GM10847 (cell line): ENCODE measurements around the gene ACSS1.

Source experiments
- POLR2A ChIP-seq: IDR thresholded peaks from 2 replicates; pipeline ENCODE4 v1.6.1; 2011; ENCODE audit not compliant: insufficient read length; ENCODE audit errors: extremely low read depth

ACSS1 gene

DNA sequence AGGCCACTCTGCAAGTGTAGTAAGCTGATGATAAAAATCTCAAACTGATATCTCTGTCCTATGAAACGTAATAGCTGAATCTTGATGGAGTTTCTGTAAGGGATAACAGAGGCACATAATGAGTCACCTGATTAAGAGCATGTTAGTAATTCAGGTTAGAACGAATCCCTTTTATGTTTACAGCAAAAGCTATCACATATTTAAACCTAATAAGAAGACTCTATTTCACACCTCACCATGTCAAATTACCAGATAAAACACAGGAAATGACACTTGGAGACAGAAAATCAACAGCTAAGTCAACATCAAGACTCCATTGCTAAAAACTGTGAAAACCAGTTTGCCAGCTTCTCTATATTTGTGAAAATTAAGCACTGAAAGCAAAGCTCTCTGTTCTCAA lies 97.1 kb downstream of the ACSS1 start:
- no peak for TF ChIP-seq POLR2A

DNA sequence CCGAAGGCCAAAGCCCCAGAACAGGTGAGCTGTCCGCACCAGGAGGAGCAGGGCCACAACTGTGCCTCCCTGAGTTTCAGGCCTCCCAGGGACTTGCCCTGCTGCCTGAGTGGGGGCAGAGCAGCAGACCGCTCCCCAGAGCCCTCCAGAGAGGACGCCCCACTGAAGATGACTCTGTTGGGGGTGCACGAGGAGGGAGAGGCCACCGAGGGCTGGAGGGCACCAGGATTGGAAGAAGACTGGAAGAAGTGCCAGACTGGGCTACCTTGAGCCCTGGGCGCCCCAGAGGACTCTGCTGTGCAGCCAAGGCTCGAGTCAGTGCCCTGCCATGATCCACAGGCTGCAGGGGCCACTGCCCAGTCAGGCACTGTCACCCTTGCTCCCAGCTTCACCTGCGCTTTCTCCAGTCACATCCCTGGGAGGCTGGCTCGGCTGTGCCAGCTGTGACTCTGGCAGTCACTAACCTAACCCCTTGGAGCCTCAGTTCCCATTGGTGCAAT lies 97.6 kb downstream of the ACSS1 start:
- no peak for TF ChIP-seq POLR2A

DNA sequence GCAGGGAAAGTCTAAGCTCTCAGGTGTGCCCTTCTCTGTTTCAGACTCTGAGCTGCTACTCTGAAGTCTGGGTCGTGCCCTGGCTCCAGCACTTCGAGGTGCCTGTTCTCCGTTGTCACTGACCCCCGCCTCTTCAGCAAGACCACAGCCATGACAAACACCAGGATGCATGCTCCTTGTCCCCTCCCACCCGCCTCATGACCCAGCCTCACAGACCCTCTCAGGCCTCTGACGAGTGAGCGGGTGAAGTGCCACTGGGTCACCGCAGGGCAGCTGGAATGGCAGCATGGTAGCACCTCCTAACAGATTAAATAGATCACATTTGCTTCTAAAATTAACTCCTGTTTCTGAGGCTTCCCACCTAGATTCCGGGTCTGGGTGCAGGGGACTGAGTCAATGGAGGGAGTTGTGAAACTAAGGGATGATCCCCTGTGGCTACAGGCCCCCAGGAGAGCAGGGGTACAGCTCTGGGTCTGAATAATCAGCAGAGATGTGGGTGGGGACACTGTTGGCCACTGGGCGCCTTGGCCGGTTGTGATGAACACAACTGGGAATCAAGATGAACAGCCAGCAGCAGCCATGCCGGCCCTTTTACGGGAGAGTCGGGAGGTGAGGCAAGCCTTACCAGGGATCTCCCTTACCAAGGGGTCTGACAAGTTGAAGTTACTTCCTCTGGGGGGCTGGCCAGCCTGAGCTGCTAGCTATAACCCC lies 98.2 kb downstream of the ACSS1 start:
- TF ChIP-seq POLR2A: no peak

DNA sequence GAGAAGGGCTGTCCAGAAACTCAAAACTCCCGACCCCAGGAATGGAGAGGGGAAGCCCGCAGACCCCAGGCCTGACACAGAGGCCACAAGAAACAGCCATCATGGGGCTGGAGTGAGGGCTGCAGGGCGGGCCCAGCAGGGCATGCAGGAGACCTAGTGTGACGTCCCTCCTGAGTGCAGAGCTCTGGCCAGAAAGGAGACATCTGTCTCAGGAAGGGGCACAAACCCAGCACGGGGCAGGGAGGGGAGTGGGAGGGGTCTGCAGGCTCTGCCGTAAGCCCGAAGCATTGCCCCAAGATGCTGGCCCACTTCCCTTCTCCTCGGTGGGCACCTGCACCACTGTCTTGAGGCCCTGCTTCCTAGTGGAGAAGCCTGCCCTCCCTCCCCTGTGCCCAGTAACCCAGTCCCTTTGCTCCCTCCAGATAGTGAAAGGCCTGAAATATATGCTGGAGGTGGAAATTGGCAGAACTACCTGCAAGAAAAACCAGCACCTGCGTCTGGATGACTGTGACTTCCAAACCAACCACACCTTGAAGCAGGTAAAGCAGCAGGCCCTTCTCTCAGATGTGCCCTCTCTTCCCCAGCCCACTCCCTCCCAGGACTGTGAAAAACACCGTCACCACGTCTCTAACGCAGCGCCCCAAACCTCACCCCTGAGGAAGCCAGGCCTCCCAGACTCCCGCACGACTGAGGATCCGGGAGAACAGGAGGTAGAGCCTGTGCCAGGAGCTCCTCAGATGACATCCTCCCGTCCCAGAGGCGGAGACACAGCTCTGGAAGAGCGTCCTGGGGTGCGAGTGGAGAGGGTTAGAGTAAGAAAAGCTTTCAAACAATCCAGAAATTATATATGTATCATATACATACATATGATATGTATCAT lies 99.2 kb downstream of the ACSS1 start:
- TF ChIP-seq POLR2A: no peak

DNA sequence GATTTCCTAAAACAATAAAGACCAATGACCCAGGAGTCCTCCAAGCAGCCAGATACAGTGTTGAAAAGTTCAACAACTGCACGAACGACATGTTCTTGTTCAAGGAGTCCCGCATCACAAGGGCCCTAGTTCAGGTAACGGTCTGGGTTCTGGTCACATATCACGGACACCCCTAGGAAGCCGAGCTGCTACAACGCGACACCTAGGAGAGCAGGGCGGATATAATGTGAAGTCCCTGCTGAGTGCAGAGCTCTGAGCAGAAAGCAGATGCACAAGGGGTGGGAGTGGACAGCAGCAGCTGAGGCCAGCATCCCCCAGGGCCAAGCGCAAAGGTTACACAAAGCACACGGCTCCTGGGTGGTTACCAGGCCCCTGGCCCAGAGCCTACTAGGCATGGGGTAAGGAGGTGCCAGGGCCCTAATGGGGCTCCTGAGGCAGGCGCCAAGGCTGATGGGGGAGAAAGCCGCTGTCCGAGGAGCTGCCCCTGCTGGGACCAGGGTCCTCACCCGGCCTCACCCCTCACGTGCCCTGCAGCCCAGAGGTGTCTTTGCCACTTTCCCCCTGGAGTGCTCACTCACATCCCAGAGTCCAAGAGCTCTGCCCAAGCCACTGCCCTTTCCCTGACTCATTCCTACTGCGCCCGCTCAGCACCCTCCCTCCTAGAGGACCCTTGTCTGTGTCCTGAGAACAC lies 100.5 kb downstream of the ACSS1 start:
- TF ChIP-seq POLR2A: no peak
